Activated T-helper 2 cell treated with anti-CD3 and anti-CD28 coated beads, Interferon-gamma antibody, Interleukin-2, Interleukin-4, amounts not matched to agents 10 μg/mL and 5 μg/mL and 100 μg/mL, durations not matched to agents 14 hours and 24 hours and 36 hours (primary cell): ENCODE data around the gene ZBTB20. TPM values are rescaled to one million over a fixed set of nuclear protein-coding genes. Genes with fewer than 3 reads are reported as not detected.

ENCODE experiments used
- DNase-seq: peaks from one replicate; pipeline ENCODE4 v3.0.0; 2021; ENCODE audit warnings: low spot score
- H3K27ac Mint-ChIP-seq: one replicate; pipeline ENCODE4 v1.8.0; 2021; ENCODE audit warnings: mixed read lengths
- H3K27me3 Mint-ChIP-seq: one replicate; pipeline ENCODE4 v1.8.0; 2021; ENCODE audit warnings: low read depth, mixed read lengths
- H3K36me3 Mint-ChIP-seq: one replicate; pipeline ENCODE4 v1.8.0; 2021; ENCODE audit warnings: low read depth, mixed read lengths
- H3K4me1 Mint-ChIP-seq: one replicate; pipeline ENCODE4 v1.8.0; 2021; ENCODE audit warnings: low read depth, mixed read lengths
- H3K4me3 Mint-ChIP-seq: one replicate; pipeline ENCODE4 v1.8.0; 2021; ENCODE audit warnings: low read depth, mild to moderate bottlenecking, moderate library complexity, mixed read lengths
- H3K9me3 Mint-ChIP-seq: one replicate; pipeline ENCODE4 v1.8.0; 2021; ENCODE audit warnings: mixed read lengths
- intact Hi-C: fragments of 100-400 bp; cut with micrococcal nuclease; formaldehyde crosslinking; loops from one replicate; pipeline ENCODE4 v1.15.1; 2023
- total RNA-seq: library from RNA; stranded (reverse); gene quantifications from 2 replicates; pipeline ENCODE4 v1.2.3, GENCODE V29; 2022

ZBTB20 gene
- total RNA-seq, 1 donor from 2014 or later, result 3.3 TPM

DNA sequence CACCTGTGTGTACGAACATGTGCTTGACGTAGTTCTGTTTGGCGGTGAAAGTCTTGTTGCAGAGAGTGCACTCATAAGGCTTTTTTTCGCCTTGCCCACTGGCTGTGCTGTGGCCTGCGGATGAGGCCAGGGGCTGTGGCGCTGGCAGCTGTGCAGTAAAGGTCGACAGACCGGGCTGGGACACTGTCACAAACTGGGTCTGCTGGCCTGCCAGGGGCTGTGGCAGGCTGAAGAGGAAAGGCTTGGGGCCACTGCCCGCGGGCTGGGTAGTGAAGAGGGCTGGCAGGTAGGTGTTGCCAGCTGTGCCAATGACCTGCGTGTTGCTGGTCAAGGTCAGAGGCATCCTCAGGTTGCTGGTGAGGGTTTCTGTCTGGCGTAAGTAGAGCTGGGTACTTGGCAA, 796.8 kb downstream of the ZBTB20 start:
- H3K9me3 Mint-ChIP-seq, result no peaks in the 10 kb centered on the region

DNA sequence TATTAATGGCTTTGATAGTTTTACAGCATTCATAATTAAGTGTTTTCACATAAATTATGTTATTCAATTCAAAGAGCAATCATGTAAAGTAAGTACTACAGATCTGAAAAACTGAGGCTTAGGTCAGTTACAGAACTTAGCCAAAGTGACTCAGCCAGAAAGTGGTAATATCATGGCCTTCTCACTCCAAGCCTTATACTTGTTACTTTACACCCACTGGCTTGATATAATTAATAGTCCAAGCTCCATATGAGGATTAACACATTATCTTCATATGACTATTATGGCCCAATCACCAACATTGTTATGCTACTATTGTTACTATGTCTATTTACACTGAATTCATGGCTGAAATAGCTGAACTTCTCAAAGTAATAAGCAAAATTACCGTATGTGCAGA, 802.6 kb downstream of the ZBTB20 start:
- intact Hi-C loops, result loop anchor here (5.0 kb wide), 1 partner anchor 37 kb away; no protein-coding TSS in a partner anchor
- H3K9me3 Mint-ChIP-seq, result no peaks in the 10 kb centered on the region
- H3K27me3 Mint-ChIP-seq, result no peaks in the 10 kb centered on the region
- H3K4me3 Mint-ChIP-seq, result no peak overlapping the region
- DNase-seq, result no peak
- H3K27ac Mint-ChIP-seq, result no peak overlapping the region
- H3K36me3 Mint-ChIP-seq, result no peaks in the 10 kb centered on the region
- peaks cover 12% of the 10 kb centered on the region for H3K4me1 Mint-ChIP-seq

More for the DNA sequence above, 796.8 kb downstream of the ZBTB20 start:
- no peaks in the 10 kb centered on the region for H3K36me3 Mint-ChIP-seq
- no peak for DNase-seq
- H3K27ac Mint-ChIP-seq, result no peak overlapping the region
- H3K4me1 Mint-ChIP-seq, result peaks cover 8% of the 10 kb centered on the region
- intact Hi-C loops, result no loop called here
- H3K27me3 Mint-ChIP-seq, result no peaks in the 10 kb centered on the region
- H3K4me3 Mint-ChIP-seq, result no peak overlapping the region

GRCh38 chr3:114338651-114339357, 808.3 kb downstream of the ZBTB20 start:
- peaks cover 7% of the 10 kb centered on the region for H3K36me3 Mint-ChIP-seq
- no peaks in the 10 kb centered on the region for H3K9me3 Mint-ChIP-seq
- intact Hi-C loops, result no loop called here
- H3K4me3 Mint-ChIP-seq, result no peak overlapping the region
- no peaks in the 10 kb centered on the region for H3K27me3 Mint-ChIP-seq
- H3K4me1 Mint-ChIP-seq, result peaks cover 33% of the 10 kb centered on the region
- H3K27ac Mint-ChIP-seq, result no peak overlapping the region
- no peak for DNase-seq

DNA sequence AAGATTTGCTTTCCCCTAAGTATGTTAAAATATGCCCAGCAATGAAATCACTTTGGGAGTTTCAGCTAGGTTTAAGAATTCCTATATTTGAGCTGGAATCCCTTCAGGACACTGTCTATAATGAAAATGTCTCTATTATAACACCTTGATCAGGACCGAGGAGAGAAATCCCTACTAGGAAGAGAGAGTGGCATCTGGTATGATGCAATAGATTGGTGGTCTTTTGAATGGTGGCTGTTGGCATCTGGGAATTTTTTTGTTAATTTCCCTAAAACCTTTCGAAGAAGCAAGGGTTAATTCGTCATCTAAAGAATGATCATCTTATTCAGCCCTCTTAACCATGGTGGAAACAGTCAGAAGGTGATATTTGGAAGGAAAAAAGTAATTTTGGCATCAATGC, 810.2 kb downstream of the ZBTB20 start:
- no peak for DNase-seq
- intact Hi-C loops, result no loop called here
- Mint-ChIP-seq H3K4me3 (no peak overlapping the region), H3K36me3 (peaks cover 15% of the 10 kb centered on the region), H3K4me1 (peaks cover 47% of the 10 kb centered on the region), H3K27me3 (no peaks in the 10 kb centered on the region), H3K9me3 (peaks cover 8% of the 10 kb centered on the region), H3K27ac (no peak overlapping the region)

- Mint-ChIP-seq H3K36me3 (peaks cover 19% of the 10 kb centered on the region), H3K4me1 (peaks cover 47% of the 10 kb centered on the region), H3K27ac (no peak overlapping the region), H3K4me3 (no peak overlapping the region), H3K9me3 (peaks cover 8% of the 10 kb centered on the region), H3K27me3 (no peaks in the 10 kb centered on the region)
- intact Hi-C loops, result no loop called here
- DNase-seq, result no peak
Measured at GRCh38 chr3:114336122-114336697, 810.9 kb downstream of the ZBTB20 start.

- Mint-ChIP-seq H3K27me3 (no peaks in the 10 kb centered on the region), H3K9me3 (peaks cover 13% of the 10 kb centered on the region), H3K4me1 (peaks cover 62% of the 10 kb centered on the region), H3K4me3 (no peak overlapping the region), H3K36me3 (peaks cover 24% of the 10 kb centered on the region), H3K27ac (peak overlapping the region; percentile 80)
- no peak for DNase-seq
- intact Hi-C loops, result loop anchor here (2.0 kb wide), 1 partner anchor 43 kb away; no protein-coding TSS in a partner anchor
Measured at GRCh38 chr3:114333923-114334240, 813.2 kb downstream of the ZBTB20 start.

DNA sequence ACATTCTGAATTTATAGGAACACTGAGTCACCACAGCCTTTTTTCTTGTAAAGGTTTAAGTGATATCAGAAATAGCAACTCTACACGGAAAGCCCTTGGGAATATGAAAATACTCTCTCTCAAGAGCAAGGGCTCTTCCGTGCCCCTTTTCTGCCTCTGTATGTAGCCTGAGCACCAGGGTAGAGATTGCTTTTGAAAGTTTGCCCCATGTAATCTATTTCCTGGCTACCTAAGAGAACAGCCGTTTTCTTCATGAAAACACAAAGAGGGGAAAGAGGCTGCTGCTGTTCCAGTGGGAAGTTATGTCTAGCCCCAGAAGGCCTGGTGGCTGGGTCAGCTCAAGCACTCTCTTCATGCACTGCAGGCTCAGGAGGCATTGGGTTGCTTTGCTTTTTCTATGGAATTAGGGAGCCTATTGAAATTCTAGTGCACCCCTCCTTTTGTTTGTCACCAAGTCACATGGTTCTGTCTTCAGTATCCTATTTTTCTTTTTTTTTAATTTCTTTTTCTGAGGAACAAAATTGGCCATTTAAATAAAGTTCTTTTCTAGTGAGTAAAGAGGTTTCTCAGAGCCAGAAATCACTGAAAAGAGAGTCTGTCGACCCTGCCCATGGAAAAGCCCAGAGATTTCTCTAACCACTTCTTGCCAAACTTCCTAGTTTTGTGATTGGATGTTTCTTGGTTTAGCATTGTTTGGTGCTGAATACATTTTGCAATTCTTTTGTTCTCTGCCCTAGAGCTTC, 813.7 kb downstream of the ZBTB20 start:
- peaks cover 24% of the 10 kb centered on the region for H3K36me3 Mint-ChIP-seq
- intact Hi-C loops, result loop anchor here (2.0 kb wide), 1 partner anchor 43 kb away; no protein-coding TSS in a partner anchor
- H3K4me1 Mint-ChIP-seq, result peaks cover 64% of the 10 kb centered on the region
- no peaks in the 10 kb centered on the region for H3K27me3 Mint-ChIP-seq
- DNase-seq, result no peak
- H3K9me3 Mint-ChIP-seq, result peaks cover 13% of the 10 kb centered on the region
- no peak overlapping the region for H3K4me3 Mint-ChIP-seq
- H3K27ac Mint-ChIP-seq, result peak overlapping the region; percentile 80

DNA sequence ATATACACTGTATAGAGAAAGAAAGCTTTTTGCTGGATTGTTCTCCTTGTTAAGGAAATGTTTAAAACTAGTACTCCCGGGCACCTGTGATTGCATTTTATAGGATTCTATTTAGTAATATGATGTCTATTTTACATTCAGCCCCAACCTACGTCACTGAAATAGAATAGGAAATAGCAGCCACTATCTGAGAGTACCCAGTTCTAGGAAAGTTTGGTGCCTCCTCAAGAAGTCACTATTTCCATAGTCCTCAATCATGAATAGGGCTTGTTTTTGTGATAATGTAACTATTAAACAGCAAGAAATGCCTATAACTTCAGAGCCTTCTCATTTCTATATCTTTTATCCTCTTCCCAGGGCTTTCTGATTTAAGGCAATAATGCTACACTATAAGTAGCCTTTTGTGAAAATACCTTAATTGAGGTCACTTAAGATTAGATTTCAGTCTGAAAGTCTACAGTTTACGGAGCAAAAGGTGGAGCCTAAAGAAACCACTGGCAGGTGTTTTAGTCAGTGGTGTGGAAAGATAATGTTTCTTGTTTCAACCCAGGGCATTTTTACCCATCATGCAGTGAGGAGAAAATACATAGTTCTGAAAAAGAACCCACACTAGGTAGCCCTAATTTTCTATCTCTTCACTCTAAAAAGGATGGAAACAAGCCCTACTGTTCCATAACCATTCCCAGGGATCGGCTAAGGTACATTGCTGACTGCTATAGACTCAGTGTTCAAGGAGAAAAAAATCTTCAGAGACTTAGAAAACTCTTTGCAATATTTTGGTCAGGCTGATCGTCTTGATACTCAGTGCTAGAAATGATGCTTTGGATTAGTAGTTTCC, 814.5 kb downstream of the ZBTB20 start:
- Mint-ChIP-seq H3K4me1 (peaks cover 64% of the 10 kb centered on the region), H3K9me3 (peaks cover 13% of the 10 kb centered on the region), H3K4me3 (no peak overlapping the region), H3K27ac (peak overlapping the region; percentile 80), H3K27me3 (no peaks in the 10 kb centered on the region), H3K36me3 (peaks cover 24% of the 10 kb centered on the region)
- DNase-seq, result no peak
- intact Hi-C loops, result loop anchor here (2.0 kb wide), 1 partner anchor 42 kb away; no protein-coding TSS in a partner anchor

GRCh38 chr3:114331710-114332109, 815.4 kb downstream of the ZBTB20 start:
- no peak overlapping the region for H3K4me3 Mint-ChIP-seq
- peaks cover 13% of the 10 kb centered on the region for H3K9me3 Mint-ChIP-seq
- no peak for DNase-seq
- peak overlapping the region; percentile 80 for H3K27ac Mint-ChIP-seq
- H3K36me3 Mint-ChIP-seq, result peaks cover 24% of the 10 kb centered on the region
- no peaks in the 10 kb centered on the region for H3K27me3 Mint-ChIP-seq
- intact Hi-C loops, result loop anchor here (2.0 kb wide), 1 partner anchor 41 kb away; no protein-coding TSS in a partner anchor
- peaks cover 69% of the 10 kb centered on the region for H3K4me1 Mint-ChIP-seq

- peaks cover 13% of the 10 kb centered on the region for H3K9me3 Mint-ChIP-seq
- intact Hi-C loops, result no loop called here
- H3K27me3 Mint-ChIP-seq, result no peaks in the 10 kb centered on the region
- peaks cover 24% of the 10 kb centered on the region for H3K36me3 Mint-ChIP-seq
- peak overlapping the region; percentile 65 for H3K27ac Mint-ChIP-seq
- H3K4me3 Mint-ChIP-seq, result no peak overlapping the region
- DNase-seq, result no peak
- H3K4me1 Mint-ChIP-seq, result peaks cover 68% of the 10 kb centered on the region
Measured at GRCh38 chr3:114331007-114331406, 816.1 kb downstream of the ZBTB20 start.

DNA sequence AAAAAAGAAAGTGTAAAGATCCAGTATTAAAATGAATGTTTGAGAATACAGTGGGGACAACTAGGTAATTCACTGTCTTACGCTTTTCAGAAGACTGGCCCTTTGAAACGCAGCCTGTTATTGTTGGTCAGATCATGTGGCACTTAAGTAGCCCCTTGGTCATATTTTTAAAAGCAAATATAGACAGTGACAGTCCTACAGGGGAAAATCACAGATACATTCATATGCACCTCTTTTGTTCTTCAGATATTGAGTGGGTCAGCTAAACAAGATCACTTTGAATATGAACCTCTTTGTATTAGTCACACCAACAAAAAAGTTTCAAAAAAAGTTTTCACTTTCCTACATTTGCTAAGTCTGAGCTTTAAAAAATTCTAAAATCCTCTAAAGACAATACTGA, 817.3 kb downstream of the ZBTB20 start:
- DNase-seq, result no peak
- intact Hi-C loops, result no loop called here
- peaks cover 13% of the 10 kb centered on the region for H3K9me3 Mint-ChIP-seq
- H3K27me3 Mint-ChIP-seq, result no peaks in the 10 kb centered on the region
- H3K27ac Mint-ChIP-seq, result peak overlapping the region; percentile 72
- H3K4me1 Mint-ChIP-seq, result peaks cover 69% of the 10 kb centered on the region
- H3K4me3 Mint-ChIP-seq, result no peak overlapping the region
- peaks cover 20% of the 10 kb centered on the region for H3K36me3 Mint-ChIP-seq

- Mint-ChIP-seq H3K36me3 (peaks cover 20% of the 10 kb centered on the region), H3K4me3 (peak overlapping the region; percentile 53), H3K4me1 (peaks cover 75% of the 10 kb centered on the region), H3K27me3 (no peaks in the 10 kb centered on the region), H3K9me3 (peaks cover 13% of the 10 kb centered on the region), H3K27ac (peak overlapping the region; percentile 93)
- intact Hi-C loops, result loop anchor here (1.0 kb wide), 2 partner anchors 12 to 114 kb away; no protein-coding TSS in a partner anchor
- DNase-seq, result no peak
Measured at GRCh38 chr3:114328345-114328744, 818.7 kb downstream of the ZBTB20 start.
